CD14-positive monocyte (primary cell): Measurements from ENCODE around the gene RAI1. TPM values are rescaled to one million over a fixed set of nuclear protein-coding genes. Genes with fewer than 3 reads are reported as not detected.
A peak's percentile ranks its signal among the peaks of the same experiment; 100 is the strongest.

Experiments
- DNase-seq, 3 donors: peaks; one replicate each; pipeline ENCODE4 v3.0.0-alpha.2; 2011 to 2022
- H2AFZ ChIP-seq: 2 replicates; pipeline ENCODE4 v1.6.0; 2012; ENCODE audit warnings: mild to moderate bottlenecking, low read depth, low read length, inconsistent platforms; ENCODE audit not compliant: insufficient read depth, poor library complexity, severe bottlenecking
- H3K27ac ChIP-seq, 2 donors: 1 replicate in 1 of 2; 2 replicates in 1 of 2; pipeline ENCODE4 v1.5.1; 2012 to 2013; ENCODE audit warnings: low read length in 2 of 2, control low read depth in 1 of 2, inconsistent platforms in 1 of 2, low read depth in 1 of 2, mild to moderate bottlenecking in 1 of 2
- H3K27me3 ChIP-seq, 2 donors: one replicate each; pipeline versions ENCODE4 v1.6.0 to v1.6.1; 2011 to 2013; ENCODE audit warnings: low read length in 2 of 2; ENCODE audit not compliant: control insufficient read depth in 2 of 2, insufficient read depth in 2 of 2
- H3K36me3 ChIP-seq, 2 donors: replicated peaks in 1 of 2; 1 replicate in 1 of 2; 2 replicates in 1 of 2; pipeline versions ENCODE4 v1.5.1 to v1.6.1; 2012 to 2013; ENCODE audit warnings: low read length in 2 of 2, control low read depth in 1 of 2, inconsistent platforms in 1 of 2, mild to moderate bottlenecking in 1 of 2; ENCODE audit not compliant: insufficient read depth in 2 of 2, control insufficient read depth in 1 of 2
- H3K4me1 ChIP-seq, 2 donors: 1 replicate in 1 of 2; 2 replicates in 1 of 2; pipeline versions ENCODE4 v1.5.1 to v1.6.1; 2012 to 2013; ENCODE audit warnings: low read length in 2 of 2, control low read depth in 1 of 2, inconsistent platforms in 1 of 2, mild to moderate bottlenecking in 1 of 2, moderate library complexity in 1 of 2; ENCODE audit not compliant: insufficient read depth in 2 of 2, control insufficient read depth in 1 of 2
- H3K4me2 ChIP-seq: replicated peaks from 2 replicates; pipeline ENCODE3; 2012; ENCODE audit warnings: low read length, moderate library complexity, mild to moderate bottlenecking; ENCODE audit not compliant: poor library complexity, severe bottlenecking; ENCODE audit errors: extremely low read depth
- H3K4me3 ChIP-seq, 3 experiments: fragments of 200-600 bp in 1 of 3; sonication (generic) in 1 of 3; replicated peaks in 1 of 3; 1 replicate in 2 of 3; 2 replicates in 1 of 3; pipeline ENCODE4 v1.5.1; 2011 to 2013; ENCODE audit warnings: low read length in 3 of 3, mild to moderate bottlenecking in 3 of 3, control low read depth in 2 of 3, low read depth in 2 of 3, inconsistent platforms in 1 of 3, moderate library complexity in 1 of 3
- H3K79me2 ChIP-seq: 2 replicates; pipeline ENCODE4 v1.6.0; 2012; ENCODE audit warnings: mild to moderate bottlenecking, control low read depth, inconsistent platforms, low read length, moderate library complexity; ENCODE audit not compliant: insufficient read depth
- H3K9ac ChIP-seq: 2 replicates; pipeline ENCODE4 v1.6.0; 2017; ENCODE audit warnings: low read length, mild to moderate bottlenecking; ENCODE audit not compliant: insufficient read depth, poor library complexity, severe bottlenecking
- H3K9me3 ChIP-seq, 2 donors: replicated peaks in 1 of 2; 1 replicate in 1 of 2; 2 replicates in 1 of 2; pipeline versions ENCODE4 v1.5.1 to v1.6.1; 2012 to 2013; ENCODE audit warnings: low read length in 2 of 2, control low read depth in 1 of 2; ENCODE audit not compliant: control insufficient read depth in 1 of 2, insufficient read depth in 1 of 2
- H4K20me1 ChIP-seq: 2 replicates; pipeline ENCODE4 v1.6.0; 2012; ENCODE audit warnings: mild to moderate bottlenecking, low read length, control low read depth, moderate library complexity; ENCODE audit not compliant: insufficient read depth
- H3K27ac Mint-ChIP-seq, 7 donors: one replicate each; pipeline ENCODE4 v1.8.0; 2020; ENCODE audit warnings: mild to moderate bottlenecking in 7 of 7, mixed read lengths in 7 of 7, moderate library complexity in 6 of 7, inconsistent platforms in 2 of 7
- H3K27me3 Mint-ChIP-seq, 3 donors: one replicate each; pipeline ENCODE4 v1.8.0; 2021 to 2022; ENCODE audit warnings: low read depth in 3 of 3, mild to moderate bottlenecking in 3 of 3, mixed read lengths in 3 of 3, moderate library complexity in 3 of 3, inconsistent platforms in 1 of 3
- H3K36me3 Mint-ChIP-seq, 2 donors: one replicate each; pipeline ENCODE4 v1.8.0; 2020; ENCODE audit warnings: mixed read lengths in 2 of 2, inconsistent platforms in 1 of 2, mild to moderate bottlenecking in 1 of 2
- H3K4me1 Mint-ChIP-seq: one replicate; pipeline ENCODE4 v1.8.0; 2020; ENCODE audit warnings: mild to moderate bottlenecking, mixed read lengths
- H3K4me3 Mint-ChIP-seq, 2 donors: one replicate each; pipeline ENCODE4 v1.8.0; 2020; ENCODE audit warnings: mild to moderate bottlenecking in 2 of 2, mixed read lengths in 2 of 2, moderate library complexity in 1 of 2
- H3K9me3 Mint-ChIP-seq, 7 donors: one replicate each; pipeline ENCODE4 v1.8.0; 2020 to 2022; ENCODE audit warnings: mixed read lengths in 7 of 7, mild to moderate bottlenecking in 6 of 7, moderate library complexity in 6 of 7, inconsistent platforms in 2 of 7
- CTCF ChIP-seq: fragments of 200-600 bp; IDR thresholded peaks from one replicate; pipeline ENCODE4 v1.8.0; 2022; ENCODE audit warnings: antibody characterized with exemption, mild to moderate bottlenecking
- WGBS: methylation state at CpG from one replicate; pipeline ENCODE4 v1.1.5; 2013; ENCODE audit warnings: missing lambda C conversion rate; ENCODE audit not compliant: insufficient coverage; 5-methylcytosine and 5-hydroxymethylcytosine counted together
- intact Hi-C, 2 donors: fragments of 100-400 bp; cut with micrococcal nuclease; formaldehyde crosslinking; loops; one replicate each; pipeline versions ENCODE4 v1.15.0 to v1.15.1; 2023
- polyA plus RNA-seq, 3 donors: library from polyadenylated mRNA; depleted of rRNA in 1 of 3; unstranded in 2 of 3; stranded (reverse) in 1 of 3; fragments of 300-500 nt in 2 of 3; fragments of >200 nt in 1 of 3; fragmentation: Illumina TruSeq in 2 of 3; gene quantifications; 1 replicate in 2 of 3; 2 replicates in 1 of 3; pipeline ENCODE4 v1.2.3, GENCODE V29; 2012 to 2021

Gene RAI1
- polyA plus RNA-seq, 3 donors = 0.89 to 4.4 (median 1.5) TPM

- Histone ChIP-seq H3K9me3 (no peaks in the 10 kb centered on the region), H3K4me1 (peaks cover 38 to 50% of the 10 kb centered on the region in 2 donors), H3K27ac (peak overlapping the region in 1 of 2 donors; percentile 91), H3K4me2 (peak overlapping the region; percentile 94), H3K9ac (no peak overlapping the region), H3K79me2 (peaks cover 89% of the 10 kb centered on the region), H3K4me3 (no peak overlapping the region), H3K36me3 (no peaks in the 10 kb centered on the region), H3K27me3 (no peaks in the 10 kb centered on the region), H4K20me1 (peaks cover 21% of the 10 kb centered on the region), H2AFZ (no peak overlapping the region)
- peaks cover 0 to 4% (median 3%) of the 10 kb centered on the region in 3 donors for H3K27me3 Mint-ChIP-seq
- no peak for DNase-seq
- 89% methylated on average over 3 of the region's 9 CpGs for WGBS
- H3K36me3 Mint-ChIP-seq = peaks cover 0 to 4% of the 10 kb centered on the region in 2 donors
- peaks cover 57% of the 10 kb centered on the region for H3K4me1 Mint-ChIP-seq
- TF ChIP-seq CTCF = no peak
- H3K4me3 Mint-ChIP-seq = no peak overlapping the region
- peak overlapping the region in 6 of 7 donors; percentile 18 to 97 (median 80) for H3K27ac Mint-ChIP-seq
- no peaks in the 10 kb centered on the region for H3K9me3 Mint-ChIP-seq
- intact Hi-C loops = loop anchor here in 1 of 2 donors (10.0 kb wide), 1 partner anchor 342 kb away; the partner anchor contains the start of genes ATPAF2 and GID4
These were observed 11.3 kb downstream of the RAI1 start for GRCh38 chr17:17692353-17693252.

DNA sequence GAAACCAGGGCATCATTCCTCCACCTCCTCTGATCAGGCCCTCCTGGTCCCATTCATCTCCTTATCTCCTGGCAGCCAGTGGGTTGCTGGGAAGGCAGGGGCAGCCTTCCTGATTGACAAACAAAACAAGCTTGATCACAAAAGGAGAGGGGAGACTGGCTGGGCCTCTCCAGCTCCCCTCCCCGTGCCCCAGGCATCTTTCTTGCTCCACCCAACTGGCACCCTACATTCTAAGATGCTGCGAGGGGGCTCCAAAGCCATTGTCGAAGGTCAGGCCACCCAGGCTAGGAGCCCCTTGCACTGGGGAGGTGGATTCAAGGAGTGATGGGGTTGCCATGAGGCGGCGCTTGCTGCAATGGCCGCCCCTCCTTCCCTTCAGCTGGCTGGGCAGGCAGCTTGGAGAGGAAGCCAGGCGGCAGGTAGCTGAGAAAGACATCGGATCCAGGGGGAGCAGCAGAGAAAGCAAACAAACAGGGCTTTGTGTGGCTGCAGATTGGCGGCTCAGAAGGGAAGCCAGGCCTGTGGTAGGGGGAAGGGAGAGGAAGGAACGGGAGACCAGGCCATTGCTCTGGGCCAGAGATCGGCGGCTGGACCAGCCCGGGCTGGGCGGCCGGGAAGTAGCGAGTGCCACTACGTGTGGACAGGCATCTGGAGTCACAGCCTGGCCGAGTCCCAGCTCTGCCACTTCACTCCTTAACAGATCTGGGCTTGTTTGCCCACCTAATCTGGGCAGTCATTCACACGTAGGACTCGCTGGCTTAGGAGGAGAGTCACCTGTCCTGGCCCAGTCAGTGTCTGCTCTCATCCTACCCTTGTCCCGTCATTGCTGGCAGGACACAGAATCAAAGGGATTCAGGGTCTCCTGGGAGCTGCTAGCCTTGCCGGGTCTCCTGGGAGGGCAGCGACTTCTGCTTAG is 12.3 kb downstream of the RAI1 start:
- H3K27me3 Mint-ChIP-seq = peaks cover 0 to 5% (median 1%) of the 10 kb centered on the region in 3 donors
- H3K9me3 Mint-ChIP-seq = no peaks in the 10 kb centered on the region
- H3K4me2 ChIP-seq = peak overlapping the region; percentile 94
- peak overlapping the region; percentile 83 for H3K9ac ChIP-seq
- H4K20me1 ChIP-seq = peaks cover 30% of the 10 kb centered on the region
- intact Hi-C loops = loop anchor here in 1 of 2 donors (10.0 kb wide), 1 partner anchor 341 kb away; the partner anchor contains the start of genes ATPAF2 and GID4
- DNase-seq = peak; percentile 21 to 43 (median 29)
- H3K36me3 ChIP-seq = no peaks in the 10 kb centered on the region
- peaks cover 57% of the 10 kb centered on the region for H3K4me1 Mint-ChIP-seq
- H3K27ac ChIP-seq = peak overlapping the region; percentile 84 to 91
- 2% methylated on average over 19 of the region's 23 CpGs for WGBS
- peak overlapping the region; percentile 72 for H2AFZ ChIP-seq
- peak overlapping the region in 2 of 3 experiments; percentile 53 to 87 for H3K4me3 ChIP-seq
- peaks cover 0 to 4% of the 10 kb centered on the region in 2 donors for H3K36me3 Mint-ChIP-seq
- H3K27me3 ChIP-seq = no peaks in the 10 kb centered on the region
- H3K27ac Mint-ChIP-seq = peak overlapping the region; percentile 94 to 99 (median 97)
- peaks cover 89% of the 10 kb centered on the region for H3K79me2 ChIP-seq
- no peak for TF ChIP-seq CTCF
- H3K4me1 ChIP-seq = peaks cover 38 to 50% of the 10 kb centered on the region in 2 donors
- peak overlapping the region; percentile 72 to 91 for H3K4me3 Mint-ChIP-seq
- H3K9me3 ChIP-seq = no peaks in the 10 kb centered on the region
